ENCODE results near the gene SP140L. TPM values are rescaled to one million over a fixed set of nuclear protein-coding genes. Genes with fewer than 3 reads are reported as not detected.
"Not testable (repeated sequence)": the region's sequence is repeated elsewhere in the genome, so short reads cannot be mapped to it uniquely, and the experiment has no call there.

SP140L gene
- total RNA-seq, 2 donors from 2014 or later = 6.7 to 9.9 TPM

DNA sequence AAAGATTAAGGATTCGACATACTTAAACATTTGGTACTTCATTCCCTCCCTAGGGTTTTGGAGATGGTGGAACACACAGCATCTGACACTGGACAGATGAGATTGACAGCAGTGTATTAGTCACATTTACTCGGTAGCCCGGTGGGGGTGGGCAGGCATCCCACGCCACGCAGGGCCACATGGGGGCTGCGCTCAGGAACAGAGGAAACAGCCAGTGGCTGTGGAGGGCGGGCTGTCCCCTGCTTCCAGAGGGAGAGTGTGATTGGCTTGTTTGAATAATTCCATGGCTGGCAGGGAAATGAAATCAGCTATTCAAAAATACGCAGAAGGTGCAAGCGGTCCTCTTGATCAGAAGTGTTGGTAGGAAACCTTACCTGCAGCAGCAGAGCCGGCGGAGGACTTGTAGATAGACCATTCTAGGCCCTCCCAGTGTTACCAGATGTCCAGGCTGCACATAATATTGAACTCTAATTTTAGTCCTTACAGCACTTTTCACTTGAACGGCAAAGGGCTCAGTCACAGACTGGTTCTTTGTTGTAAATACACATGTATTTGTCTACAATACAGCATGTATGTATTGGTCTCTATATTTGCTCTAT, 18.5 kb upstream of the SP140L start:
- Histone ChIP-seq H3K9me3 (no peaks in the 10 kb centered on the region), H3K27me3 (no peaks in the 10 kb centered on the region), H3K27ac (no peak overlapping the region), H3K4me1 (no peaks in the 10 kb centered on the region), H3K4me3 (no peak overlapping the region), H3K36me3 (replicated peaks in 1 of 2; ENCODE audit: insufficient read depth in 1 of 2, low read depth in 2 of 2) (no peaks in the 10 kb centered on the region)
- no peak for ATAC-seq
- DNase-seq = no peak
- TF ChIP-seq, protein P1, sequence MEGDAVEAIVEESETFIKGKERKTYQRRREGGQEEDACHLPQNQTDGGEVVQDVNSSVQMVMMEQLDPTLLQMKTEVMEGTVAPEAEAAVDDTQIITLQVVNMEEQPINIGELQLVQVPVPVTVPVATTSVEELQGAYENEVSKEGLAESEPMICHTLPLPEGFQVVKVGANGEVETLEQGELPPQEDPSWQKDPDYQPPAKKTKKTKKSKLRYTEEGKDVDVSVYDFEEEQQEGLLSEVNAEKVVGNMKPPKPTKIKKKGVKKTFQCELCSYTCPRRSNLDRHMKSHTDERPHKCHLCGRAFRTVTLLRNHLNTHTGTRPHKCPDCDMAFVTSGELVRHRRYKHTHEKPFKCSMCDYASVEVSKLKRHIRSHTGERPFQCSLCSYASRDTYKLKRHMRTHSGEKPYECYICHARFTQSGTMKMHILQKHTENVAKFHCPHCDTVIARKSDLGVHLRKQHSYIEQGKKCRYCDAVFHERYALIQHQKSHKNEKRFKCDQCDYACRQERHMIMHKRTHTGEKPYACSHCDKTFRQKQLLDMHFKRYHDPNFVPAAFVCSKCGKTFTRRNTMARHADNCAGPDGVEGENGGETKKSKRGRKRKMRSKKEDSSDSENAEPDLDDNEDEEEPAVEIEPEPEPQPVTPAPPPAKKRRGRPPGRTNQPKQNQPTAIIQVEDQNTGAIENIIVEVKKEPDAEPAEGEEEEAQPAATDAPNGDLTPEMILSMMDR (IDR thresholded peaks at IDR 0.05) = no peak
- TF ChIP-seq POLR2A (IDR thresholded peaks at IDR 0.05) = no peak
- intact Hi-C loops (cut with DNase I) = no loop called here
- WGBS, 2 donors = 83 to 88% methylated on average over 12 of the region's 12 CpGs

DNA sequence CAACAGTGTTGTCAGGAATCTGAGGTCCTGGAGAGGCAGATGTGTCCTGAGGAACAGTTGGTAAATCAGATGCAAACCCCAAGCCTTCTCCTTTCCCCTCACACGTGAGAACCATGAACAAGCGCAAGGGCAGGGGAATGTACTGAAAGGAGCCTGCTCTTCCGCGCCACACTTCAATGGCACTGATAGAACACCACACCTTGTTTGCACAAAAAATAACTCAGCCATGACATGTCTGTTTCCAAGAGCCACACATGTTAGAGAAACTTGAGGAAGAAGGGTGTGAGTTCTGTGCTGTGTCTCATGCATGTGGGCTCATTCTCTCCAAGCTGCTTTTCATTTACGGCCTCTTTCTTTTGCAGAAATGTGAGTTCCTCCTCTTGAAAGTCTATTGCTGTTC, 16.2 kb upstream of the SP140L start:
- DNase-seq; H3K27me3 ChIP-seq; H3K4me3 ChIP-seq; ATAC-seq; H3K4me1 ChIP-seq; H3K9me3 ChIP-seq; H3K36me3 ChIP-seq (replicated peaks in 1 of 2; ENCODE audit: insufficient read depth in 1 of 2, low read depth in 2 of 2); H3K27ac ChIP-seq; intact Hi-C loops (cut with DNase I): not testable (repeated sequence)
- WGBS, 2 donors = 100% methylated on average over 1 of the region's 5 CpGs; no CpG with 5 or more reads in 1 of the 2 donors

DNA sequence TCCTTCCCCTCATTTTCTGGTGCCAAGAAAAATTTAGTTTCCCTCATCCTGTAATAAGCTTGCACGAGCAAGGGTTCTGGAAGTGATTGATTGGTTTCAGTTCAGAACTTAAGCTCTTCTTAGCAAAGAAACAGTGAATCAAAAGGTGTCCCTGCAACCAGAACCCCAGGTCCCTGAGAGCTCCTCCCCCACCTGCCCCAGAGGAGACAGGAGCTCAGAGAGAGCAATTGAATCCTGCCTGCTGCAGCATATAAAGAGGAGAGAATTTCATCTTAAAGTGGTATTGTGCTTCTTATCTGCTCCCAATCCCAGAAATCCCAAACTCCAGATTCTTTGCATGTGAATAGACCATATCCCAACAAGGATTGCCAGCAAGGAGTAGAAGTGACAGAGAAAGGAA, 15.4 kb upstream of the SP140L start:
- DNase-seq; intact Hi-C loops (cut with DNase I); ATAC-seq; H3K36me3 ChIP-seq (replicated peaks in 1 of 2; ENCODE audit: insufficient read depth in 1 of 2, low read depth in 2 of 2); H3K27ac ChIP-seq; H3K4me3 ChIP-seq; H3K9me3 ChIP-seq; H3K4me1 ChIP-seq; H3K27me3 ChIP-seq: not testable (repeated sequence)
- WGBS, 2 donors = 65 to 73% methylated on average over 1 of the region's 1 CpG

DNA sequence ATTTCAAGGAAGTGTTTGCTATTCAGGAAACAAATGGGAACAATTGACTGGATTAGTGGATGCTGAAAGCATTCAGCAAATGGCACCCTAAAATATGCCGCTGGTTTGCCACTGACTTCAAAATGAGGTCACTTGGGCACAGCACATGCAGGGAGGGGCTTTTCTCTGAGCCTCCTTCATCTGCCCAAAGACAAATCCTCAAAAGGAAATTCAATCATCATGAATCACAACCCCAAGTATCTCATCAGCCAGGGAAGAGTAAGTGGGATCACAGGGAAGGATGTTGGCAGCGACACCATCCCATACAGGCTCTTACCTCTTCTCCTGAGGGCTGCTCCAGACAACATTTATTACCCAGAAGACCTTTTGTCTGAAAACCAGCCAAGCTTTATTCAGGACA, 14.4 kb upstream of the SP140L start:
- WGBS, 2 donors = 91 to 93% methylated on average over 2 of the region's 2 CpGs
- no peaks in the 10 kb centered on the region for H3K27me3 ChIP-seq
- H3K27ac ChIP-seq = no peak overlapping the region
- H3K4me3 ChIP-seq = no peak overlapping the region
- no peaks in the 10 kb centered on the region for H3K36me3 ChIP-seq (replicated peaks in 1 of 2; ENCODE audit: insufficient read depth in 1 of 2, low read depth in 2 of 2)
- no peak for ATAC-seq
- H3K9me3 ChIP-seq = no peaks in the 10 kb centered on the region
- no peak for TF ChIP-seq POLR2A (IDR thresholded peaks at IDR 0.05)
- TF ChIP-seq, protein P1 (IDR thresholded peaks at IDR 0.05) = no peak
- DNase-seq = no peak
- H3K4me1 ChIP-seq = no peaks in the 10 kb centered on the region
- intact Hi-C loops (cut with DNase I) = no loop called here

DNA sequence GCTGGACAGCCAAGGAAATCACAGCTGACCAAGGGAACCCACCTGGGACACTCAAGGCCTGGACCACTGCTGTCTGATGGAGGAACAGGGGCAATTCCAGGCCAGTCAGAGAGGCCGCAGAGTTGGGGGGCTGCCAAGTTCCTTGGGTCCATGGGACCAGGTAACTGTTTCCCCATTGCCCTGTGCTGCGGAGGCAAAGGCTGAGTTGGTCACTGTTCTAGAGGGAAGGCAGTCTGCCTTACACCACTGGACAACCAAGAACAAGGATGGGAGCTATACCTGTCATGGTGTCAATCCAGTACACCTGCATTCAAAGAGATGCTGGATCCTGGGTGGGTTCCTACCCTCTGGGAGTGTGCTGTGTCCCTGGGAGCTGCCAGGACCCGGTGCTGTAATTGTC, 9.6 kb upstream of the SP140L start:
- no peaks in the 10 kb centered on the region for H3K4me1 ChIP-seq
- intact Hi-C loops (cut with DNase I) = no loop called here
- ATAC-seq = no peak
- WGBS, 2 donors = 68% methylated on average over 3 of the region's 3 CpGs; no CpG with 5 or more reads in 1 of the 2 donors
- H3K27me3 ChIP-seq = no peaks in the 10 kb centered on the region
- no peak for TF ChIP-seq POLR2A (IDR thresholded peaks at IDR 0.05)
- TF ChIP-seq, protein P1 (IDR thresholded peaks at IDR 0.05) = no peak
- no peak overlapping the region for H3K4me3 ChIP-seq
- H3K9me3 ChIP-seq = no peaks in the 10 kb centered on the region
- no peak for DNase-seq
- H3K27ac ChIP-seq = no peak overlapping the region
- H3K36me3 ChIP-seq (replicated peaks in 1 of 2; ENCODE audit: insufficient read depth in 1 of 2, low read depth in 2 of 2) = no peaks in the 10 kb centered on the region
